ENCODE measurements around the gene ARSJ.

DNA sequence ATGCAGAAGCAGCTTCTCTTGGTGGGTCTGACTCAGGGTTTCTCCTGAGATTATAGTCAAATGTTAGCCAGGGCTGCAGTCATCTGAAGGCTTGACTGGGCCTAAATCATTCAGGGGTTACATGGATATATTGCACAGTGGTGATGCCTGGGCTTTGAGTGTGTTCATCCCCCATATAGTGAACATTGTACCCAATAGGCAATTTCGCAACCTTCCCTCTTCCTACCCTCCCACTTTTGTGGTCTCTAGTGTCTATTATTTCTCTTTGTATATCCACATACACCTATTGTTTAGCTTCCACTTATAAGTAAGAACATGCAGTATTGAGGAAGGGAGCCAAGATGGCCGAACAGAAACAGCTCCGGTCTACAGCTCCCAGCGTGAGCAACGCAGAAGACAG is 127.6 kb downstream of the ARSJ start:
- no peak for TF ChIP-seq POLR2A (IDR thresholded peaks at IDR 0.05)
- TF ChIP-seq, protein P1, sequence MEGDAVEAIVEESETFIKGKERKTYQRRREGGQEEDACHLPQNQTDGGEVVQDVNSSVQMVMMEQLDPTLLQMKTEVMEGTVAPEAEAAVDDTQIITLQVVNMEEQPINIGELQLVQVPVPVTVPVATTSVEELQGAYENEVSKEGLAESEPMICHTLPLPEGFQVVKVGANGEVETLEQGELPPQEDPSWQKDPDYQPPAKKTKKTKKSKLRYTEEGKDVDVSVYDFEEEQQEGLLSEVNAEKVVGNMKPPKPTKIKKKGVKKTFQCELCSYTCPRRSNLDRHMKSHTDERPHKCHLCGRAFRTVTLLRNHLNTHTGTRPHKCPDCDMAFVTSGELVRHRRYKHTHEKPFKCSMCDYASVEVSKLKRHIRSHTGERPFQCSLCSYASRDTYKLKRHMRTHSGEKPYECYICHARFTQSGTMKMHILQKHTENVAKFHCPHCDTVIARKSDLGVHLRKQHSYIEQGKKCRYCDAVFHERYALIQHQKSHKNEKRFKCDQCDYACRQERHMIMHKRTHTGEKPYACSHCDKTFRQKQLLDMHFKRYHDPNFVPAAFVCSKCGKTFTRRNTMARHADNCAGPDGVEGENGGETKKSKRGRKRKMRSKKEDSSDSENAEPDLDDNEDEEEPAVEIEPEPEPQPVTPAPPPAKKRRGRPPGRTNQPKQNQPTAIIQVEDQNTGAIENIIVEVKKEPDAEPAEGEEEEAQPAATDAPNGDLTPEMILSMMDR (IDR thresholded peaks at IDR 0.05), result no peak

Data from right lobe of liver (tissue), 4 donors.